ENCODE results near the gene GPR18. TPM values are rescaled to one million over a fixed set of nuclear protein-coding genes. Genes with fewer than 3 reads are reported as not detected.
"Not testable (repeated sequence)": the region's sequence is repeated elsewhere in the genome, so short reads cannot be mapped to it uniquely, and the experiment has no call there.

Gene GPR18
- total RNA-seq, 1 donor from 2014 or later: 0.59 TPM

DNA sequence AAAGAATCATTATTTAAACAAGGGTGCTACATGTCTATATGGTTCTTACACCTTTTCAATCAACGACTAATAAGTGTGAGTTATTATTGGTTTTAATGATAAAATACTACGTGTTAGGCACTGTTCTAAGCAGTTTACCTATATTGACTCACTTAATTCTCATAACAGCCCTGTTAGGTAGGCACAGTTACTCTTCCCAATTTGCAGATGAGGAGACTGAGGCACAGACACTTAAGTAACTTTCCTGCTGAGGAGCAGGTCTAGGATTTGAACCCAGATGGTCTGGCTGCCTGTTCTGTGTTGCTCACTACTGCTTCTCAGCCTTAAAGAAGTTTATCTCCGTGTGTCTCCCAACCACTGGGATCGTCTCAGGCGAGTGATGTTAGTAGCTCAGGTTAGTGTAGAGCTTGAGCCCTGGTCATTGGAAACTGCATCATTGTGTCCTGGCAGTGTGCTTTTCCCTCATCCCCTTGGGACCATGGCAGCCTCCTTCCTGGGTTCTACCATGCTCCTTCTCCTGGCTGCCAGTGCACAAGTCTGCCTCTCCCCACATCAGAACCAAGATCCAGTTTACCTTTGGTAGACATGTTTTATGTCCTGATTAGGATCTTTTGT is 46.7 kb downstream of the GPR18 start:
- no peak overlapping the region for H3K27ac ChIP-seq (ENCODE audit: low read depth, low read length)
- H3K27ac Mint-ChIP-seq (ENCODE audit: unreplicated experiment): no peak overlapping the region
- H3K79me2 ChIP-seq (ENCODE audit: insufficient read depth, low read length): peaks cover 85% of the 10 kb centered on the region
- no peaks in the 10 kb centered on the region for H3K9me3 Mint-ChIP-seq (ENCODE audit: unreplicated experiment)
- no peaks in the 10 kb centered on the region for H3K4me1 ChIP-seq (ENCODE audit: insufficient read depth, low read length)
- DNase-seq (ENCODE audit: low read depth) (no peak), FAIRE-seq (no peak)
- H3K4me2 ChIP-seq (ENCODE audit: low read length): no peak overlapping the region
- no peak overlapping the region for H3K4me3 Mint-ChIP-seq (ENCODE audit: unreplicated experiment)
- peaks cover 12% of the 10 kb centered on the region for H3K36me3 Mint-ChIP-seq (ENCODE audit: low read depth, unreplicated experiment)
- H3K27me3 Mint-ChIP-seq (ENCODE audit: low read depth, unreplicated experiment): no peaks in the 10 kb centered on the region
- no peak overlapping the region for H2AFZ ChIP-seq (ENCODE audit: low read depth, low read length)
- H3K4me3 ChIP-seq (ENCODE audit: insufficient read depth, low read depth, low read length): no peak overlapping the region
- H3K36me3 ChIP-seq (ENCODE audit: insufficient read depth, low read length): peaks cover 2% of the 10 kb centered on the region
- H3K9ac ChIP-seq (ENCODE audit: low read length): no peak overlapping the region
- peaks cover 5% of the 10 kb centered on the region for H3K4me1 Mint-ChIP-seq (ENCODE audit: low read depth, unreplicated experiment)
- no peaks in the 10 kb centered on the region for H3K9me3 ChIP-seq (ENCODE audit: insufficient read depth, low read depth, low read length)
- peaks cover 69% of the 10 kb centered on the region for H4K20me1 ChIP-seq (ENCODE audit: insufficient read depth, low read length)
- no peak for TF ChIP-seq CTCF (IDR thresholded peaks at IDR 0.05; ENCODE audit: insufficient read depth, low read depth, low read length)
- no peak for TF ChIP-seq EZH2 (IDR thresholded peaks at IDR 0.05; ENCODE audit: insufficient read depth, low read length)
- H3K27me3 ChIP-seq (ENCODE audit: insufficient read depth, low read length): no peaks in the 10 kb centered on the region

DNA sequence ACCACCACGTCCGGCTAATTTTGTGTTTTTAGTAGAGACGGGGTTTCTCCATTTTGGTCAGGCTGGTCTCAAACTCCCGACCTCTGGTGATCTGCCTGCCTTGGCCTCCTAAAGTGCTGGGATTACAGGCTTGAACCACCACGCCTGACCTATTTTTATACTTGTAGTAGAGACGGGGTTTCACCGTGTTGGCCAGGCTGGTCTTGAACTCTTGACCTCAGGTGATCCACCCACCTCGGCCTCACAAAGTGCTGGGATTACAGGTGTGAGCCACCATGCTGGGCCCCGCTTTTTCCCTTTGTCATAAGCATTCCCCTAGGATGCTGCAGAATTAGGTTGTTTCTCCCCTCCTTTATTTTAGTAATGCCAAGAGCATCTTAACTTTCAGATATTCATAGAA is 47.6 kb downstream of the GPR18 start:
- not testable (repeated sequence) for H3K9me3 ChIP-seq (ENCODE audit: insufficient read depth, low read depth, low read length); H3K4me2 ChIP-seq (ENCODE audit: low read length); FAIRE-seq; H2AFZ ChIP-seq (ENCODE audit: low read depth, low read length); H3K36me3 ChIP-seq (ENCODE audit: insufficient read depth, low read length); H3K4me1 ChIP-seq (ENCODE audit: insufficient read depth, low read length); H3K4me3 ChIP-seq (ENCODE audit: insufficient read depth, low read depth, low read length); H3K4me1 Mint-ChIP-seq (ENCODE audit: low read depth, unreplicated experiment); H3K27me3 Mint-ChIP-seq (ENCODE audit: low read depth, unreplicated experiment); H3K4me3 Mint-ChIP-seq (ENCODE audit: unreplicated experiment); H3K27ac Mint-ChIP-seq (ENCODE audit: unreplicated experiment); H3K27me3 ChIP-seq (ENCODE audit: insufficient read depth, low read length); H3K27ac ChIP-seq (ENCODE audit: low read depth, low read length); H3K9ac ChIP-seq (ENCODE audit: low read length); DNase-seq (ENCODE audit: low read depth); H3K9me3 Mint-ChIP-seq (ENCODE audit: unreplicated experiment)
- H3K79me2 ChIP-seq (ENCODE audit: insufficient read depth, low read length): peaks cover 85% of the 10 kb centered on the region
- H4K20me1 ChIP-seq (ENCODE audit: insufficient read depth, low read length): peaks cover 78% of the 10 kb centered on the region
- peaks cover 16% of the 10 kb centered on the region for H3K36me3 Mint-ChIP-seq (ENCODE audit: low read depth, unreplicated experiment)

DNA sequence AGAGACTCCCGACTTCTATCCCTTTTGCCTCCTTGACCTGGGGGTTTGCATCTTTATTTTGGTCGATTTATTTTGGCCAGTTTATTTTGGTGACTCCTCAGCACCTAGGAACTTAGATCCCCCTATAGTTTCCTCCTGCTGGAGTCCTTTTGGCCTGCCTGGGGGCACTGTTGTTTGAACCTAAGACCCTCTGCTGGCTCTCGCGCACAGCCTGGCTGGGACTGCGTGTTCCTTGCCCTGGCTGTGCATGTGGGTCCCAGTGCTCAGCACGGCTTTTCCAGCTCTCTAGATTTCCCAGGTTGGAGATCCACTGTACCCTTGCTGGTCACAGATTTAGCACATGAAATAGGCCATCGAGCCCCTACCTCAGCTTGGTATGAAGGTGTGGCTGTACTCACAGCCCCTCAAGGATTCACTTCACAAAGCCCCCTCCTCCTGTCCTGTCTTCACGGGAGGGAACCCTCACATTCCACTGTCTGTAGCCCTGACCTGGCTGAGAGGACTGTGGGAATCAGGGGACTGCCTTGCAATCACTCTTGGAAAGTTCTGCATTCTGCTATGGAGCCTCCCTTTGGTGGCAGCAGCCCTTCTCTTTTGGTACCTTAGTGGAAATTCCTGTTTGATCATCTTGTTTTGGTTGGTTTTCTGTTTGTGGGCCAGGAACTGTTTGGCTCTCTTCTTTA is 49.2 kb downstream of the GPR18 start:
- H3K36me3 ChIP-seq (ENCODE audit: insufficient read depth, low read length): no peaks in the 10 kb centered on the region
- H3K9ac ChIP-seq (ENCODE audit: low read length): no peak overlapping the region
- H3K4me2 ChIP-seq (ENCODE audit: low read length): no peak overlapping the region
- no peaks in the 10 kb centered on the region for H3K27me3 ChIP-seq (ENCODE audit: insufficient read depth, low read length)
- H3K27ac ChIP-seq (ENCODE audit: low read depth, low read length): no peak overlapping the region
- no peak for DNase-seq (ENCODE audit: low read depth)
- FAIRE-seq: no peak
- no peak overlapping the region for H3K4me3 ChIP-seq (ENCODE audit: insufficient read depth, low read depth, low read length)
- TF ChIP-seq CTCF (IDR thresholded peaks at IDR 0.05; ENCODE audit: insufficient read depth, low read depth, low read length) (no peak), EZH2 (IDR thresholded peaks at IDR 0.05; ENCODE audit: insufficient read depth, low read length) (no peak)
- no peaks in the 10 kb centered on the region for H3K27me3 Mint-ChIP-seq (ENCODE audit: low read depth, unreplicated experiment)
- peaks cover 87% of the 10 kb centered on the region for H3K79me2 ChIP-seq (ENCODE audit: insufficient read depth, low read length)
- H4K20me1 ChIP-seq (ENCODE audit: insufficient read depth, low read length): peaks cover 78% of the 10 kb centered on the region
- H3K4me3 Mint-ChIP-seq (ENCODE audit: unreplicated experiment): no peak overlapping the region
- peak overlapping the region; percentile 47 for H3K27ac Mint-ChIP-seq (ENCODE audit: unreplicated experiment)
- no peaks in the 10 kb centered on the region for H3K9me3 ChIP-seq (ENCODE audit: insufficient read depth, low read depth, low read length)
- peaks cover 7% of the 10 kb centered on the region for H3K4me1 Mint-ChIP-seq (ENCODE audit: low read depth, unreplicated experiment)
- H3K36me3 Mint-ChIP-seq (ENCODE audit: low read depth, unreplicated experiment): peaks cover 19% of the 10 kb centered on the region
- H3K4me1 ChIP-seq (ENCODE audit: insufficient read depth, low read length): no peaks in the 10 kb centered on the region
- H3K9me3 Mint-ChIP-seq (ENCODE audit: unreplicated experiment): peaks cover 2% of the 10 kb centered on the region
- no peak overlapping the region for H2AFZ ChIP-seq (ENCODE audit: low read depth, low read length)

All from astrocyte (in vitro differentiated cells and primary cell).